ENCODE results near the gene GALNT17.

The GALNT17 gene

GRCh38 chr7:71165708-71166107 is 33.8 kb downstream of the GALNT17 start (continued):
- TF ChIP-seq ZBTB10 (tag by site-specific recombination; IDR thresholded peaks at IDR 0.05) (no peak), HOXA7 (CRISPR knock-in tag; IDR thresholded peaks at IDR 0.05; ENCODE audit: borderline replicate concordance) (no peak), ZNF274 (IDR thresholded peaks at IDR 0.05; ENCODE audit: low read length) (no peak), ZNF274 (tag by site-specific recombination; IDR thresholded peaks at IDR 0.05; ENCODE audit: borderline replicate concordance) (no peak), YY2 (tag by site-specific recombination; IDR thresholded peaks at IDR 0.05) (no peak), ZFHX2 (tag by site-specific recombination; conservative IDR thresholded peaks at IDR 0.05) (no peak), ZNF155 (tag by site-specific recombination; IDR thresholded peaks at IDR 0.05) (no peak), ZNF776 (tag by site-specific recombination; IDR thresholded peaks at IDR 0.05; ENCODE audit: borderline replicate concordance) (no peak), ZNF423 (tag by site-specific recombination; IDR thresholded peaks at IDR 0.05) (no peak), TCF7L2 (IDR thresholded peaks at IDR 0.05; ENCODE audit: borderline replicate concordance, low read depth, low read length) (no peak), ZNF214 (tag by site-specific recombination; IDR thresholded peaks at IDR 0.05; ENCODE audit: borderline replicate concordance) (no peak)

- Histone ChIP-seq H3K36me3 (ENCODE audit: control insufficient read depth in 2 of 2, insufficient read depth in 1 of 2, low read length in 2 of 2) (no peaks in the 10 kb centered on the region), H3K27ac (ENCODE audit: extremely low read depth, low read depth, low read length) (no peak overlapping the region), H3K4me3 (ENCODE audit: low read depth, low read length) (no peak overlapping the region), H3K9me3 (ENCODE audit: control insufficient read depth, insufficient read depth, low read depth, low read length) (no peaks in the 10 kb centered on the region), H3K4me1 (ENCODE audit: control insufficient read depth, insufficient read depth, low read length) (no peaks in the 10 kb centered on the region)
- TF ChIP-seq ZNF223 (tag by site-specific recombination; IDR thresholded peaks at IDR 0.05) (no peak), ZBTB7A (tag by site-specific recombination; IDR thresholded peaks at IDR 0.05; ENCODE audit: low read depth) (no peak), ZBTB44 (tag by site-specific recombination; IDR thresholded peaks at IDR 0.05) (no peak), ZNF626 (tag by site-specific recombination; IDR thresholded peaks at IDR 0.05) (no peak), ZNF513 (tag by site-specific recombination; IDR thresholded peaks at IDR 0.05) (no peak), ZBTB21 (tag by site-specific recombination; IDR thresholded peaks at IDR 0.05) (no peak), OVOL3 (tag by site-specific recombination; IDR thresholded peaks at IDR 0.05) (no peak), ZNF792 (tag by site-specific recombination; IDR thresholded peaks at IDR 0.05) (no peak), MEIS1 (CRISPR knock-in tag; IDR thresholded peaks at IDR 0.05; ENCODE audit: borderline replicate concordance) (no peak)
- ChIA-PET CTCF (no interaction called here), POLR2A (no interaction called here)
Observed at GRCh38 chr7:71171476-71171875, 39.5 kb downstream of the GALNT17 start.

GRCh38 chr7:71173955-71174354 is 42.0 kb downstream of the GALNT17 start:
- H3K9me3 ChIP-seq (ENCODE audit: control insufficient read depth, insufficient read depth, low read depth, low read length), result no peaks in the 10 kb centered on the region
- POLR2A ChIA-PET, result no interaction called here
- no peaks in the 10 kb centered on the region for H3K36me3 ChIP-seq (ENCODE audit: control insufficient read depth in 2 of 2, insufficient read depth in 1 of 2, low read length in 2 of 2)
- no peak for TF ChIP-seq ZNF311 (tag by site-specific recombination; IDR thresholded peaks at IDR 0.05; ENCODE audit: borderline replicate concordance)
- TF ChIP-seq ZBTB48 (tag by site-specific recombination; IDR thresholded peaks at IDR 0.05), result no peak
- no peak for TF ChIP-seq ATF2 (tag by site-specific recombination; IDR thresholded peaks at IDR 0.05; ENCODE audit: low read depth)
- TF ChIP-seq ZBTB8A (tag by site-specific recombination; IDR thresholded peaks at IDR 0.05), result no peak
- TF ChIP-seq ZNF174 (tag by site-specific recombination; IDR thresholded peaks at IDR 0.05), result no peak
- no peak for TF ChIP-seq ZNF473 (tag by site-specific recombination; IDR thresholded peaks at IDR 0.05)
- no peak for TF ChIP-seq ZNF248 (tag by site-specific recombination; IDR thresholded peaks at IDR 0.05)
- CTCF ChIA-PET, result no interaction called here
- no peaks in the 10 kb centered on the region for H3K4me1 ChIP-seq (ENCODE audit: control insufficient read depth, insufficient read depth, low read length)
- no peak overlapping the region for H3K27ac ChIP-seq (ENCODE audit: extremely low read depth, low read depth, low read length)
- H3K4me3 ChIP-seq (ENCODE audit: low read depth, low read length), result no peak overlapping the region

All from HEK293 (cell line).